Cardiac muscle cell (in vitro differentiated cells and primary cell): ENCODE measurements around the gene ERF. TPM values are rescaled to one million over a fixed set of nuclear protein-coding genes. Genes with fewer than 3 reads are reported as not detected.
A peak's percentile ranks its signal among the peaks of the same experiment; 100 is the strongest.

Experiments
- DNase-seq, 2 donors: peaks; one replicate each; pipeline versions ENCODE4 v3.0.0 to v3.0.0-alpha.2; 2010 to 2017; ENCODE audit warnings: low read depth in 1 of 2, low spot score in 1 of 2
- H3K27ac ChIP-seq: fragments of 200-600 bp; sonication (generic); 2 replicates; pipeline ENCODE4 v1.5.1; 2016
- H3K27me3 ChIP-seq: fragments of 200-600 bp; sonication (generic); 2 replicates; pipeline ENCODE4 v1.6.0; 2016; ENCODE audit warnings: control low read depth
- H3K36me3 ChIP-seq: fragments of 200-600 bp; sonication (generic); 2 replicates; pipeline ENCODE4 v1.5.1; 2016; ENCODE audit warnings: control low read depth
- H3K4me1 ChIP-seq: fragments of 200-600 bp; sonication (generic); 2 replicates; pipeline ENCODE4 v1.8.1; 2017; ENCODE audit warnings: low read depth, mild to moderate bottlenecking, mixed run types
- H3K4me3 ChIP-seq: fragments of 200-600 bp; sonication (generic); 2 replicates; pipeline ENCODE4 v1.5.1; 2016; ENCODE audit warnings: mild to moderate bottlenecking
- H3K9me3 ChIP-seq: fragments of 200-600 bp; sonication (generic); 2 replicates; pipeline ENCODE4 v1.5.1; 2017; ENCODE audit warnings: low read depth, mild to moderate bottlenecking, control low read depth
- CTCF ChIP-seq: IDR thresholded peaks from 2 replicates; pipeline ENCODE4 v1.5.1; 2012; ENCODE audit warnings: low read depth, mild to moderate bottlenecking, low read length
- polyA plus RNA-seq: library from polyadenylated mRNA; unstranded; fragments of >200 nt; fragmentation: Nextera tagmentation; extraction: Ambion mirVana; gene quantifications from 2 replicates; pipeline ENCODE4 v1.2.1, GENCODE V29; 2016
- total RNA-seq: library from RNA; depleted of rRNA; stranded (reverse); fragments of >200 nt; gene quantifications from 2 replicates; pipeline ENCODE4 v1.2.3, GENCODE V29; 2016

The ERF gene
- total and polyA plus RNA-seq, 2 experiments from 2014 or later, result 25.1 to 108 TPM

- peak; percentile 85 to 88 for DNase-seq
- peak overlapping the region; percentile 44 for H3K4me3 ChIP-seq
- no peak for TF ChIP-seq CTCF
These were observed 29.2 kb upstream of the ERF start for GRCh38 chr19:42284066-42284501.

DNA sequence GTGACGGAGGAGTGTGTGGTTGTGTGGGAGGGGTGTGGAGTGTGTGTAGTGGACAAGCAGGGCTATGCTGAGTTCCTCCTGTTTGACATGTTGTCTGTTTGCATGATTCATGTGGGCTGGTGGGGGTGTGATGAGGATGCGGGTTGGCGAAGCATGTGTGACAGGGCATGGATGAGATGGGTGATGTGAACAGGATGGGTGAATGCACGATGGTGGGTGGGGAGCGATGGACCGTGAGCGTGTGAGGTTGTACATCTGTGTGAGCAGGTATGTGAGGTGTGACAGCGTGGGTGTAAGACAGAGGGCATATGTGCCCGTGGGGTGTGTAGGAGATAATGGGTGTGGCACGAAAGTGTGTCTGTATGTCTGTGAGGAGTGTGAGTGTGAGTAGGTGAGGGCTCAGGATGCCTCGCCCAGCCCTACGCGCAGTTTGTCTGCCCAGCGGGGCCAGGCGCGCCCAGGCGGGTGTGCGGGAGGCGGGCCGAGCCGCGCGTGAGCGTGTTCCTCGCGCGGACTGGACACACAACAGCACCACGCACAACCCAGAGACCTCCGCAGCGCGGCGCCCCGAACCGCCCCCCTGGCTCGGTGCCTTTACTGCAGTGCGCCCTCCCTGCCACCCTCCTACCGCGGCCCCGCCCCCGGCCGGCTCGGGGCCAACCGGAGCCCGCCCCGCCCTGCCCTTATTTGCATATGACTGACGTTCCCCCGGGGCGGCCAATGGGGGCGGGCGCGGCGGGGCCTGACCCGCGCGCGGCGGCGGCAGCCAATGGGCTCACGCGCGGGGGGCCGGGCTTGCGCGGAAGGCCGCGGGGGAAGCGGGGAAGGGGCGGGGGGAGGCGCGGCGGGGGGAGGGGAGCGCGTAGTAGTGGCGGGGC, 28.5 kb upstream of the ERF start:
- Histone ChIP-seq H3K4me1 (peaks cover 41% of the 10 kb centered on the region), H3K9me3 (no peaks in the 10 kb centered on the region), H3K36me3 (peaks cover 12% of the 10 kb centered on the region), H3K27me3 (no peaks in the 10 kb centered on the region), H3K4me3 (peak overlapping the region; percentile 44), H3K27ac (peak overlapping the region; percentile 94)
- DNase-seq, result peak; percentile 97
- TF ChIP-seq CTCF, result no peak

More at GRCh38 chr19:42284066-42284501, 29.2 kb upstream of the ERF start:
- Histone ChIP-seq H3K4me1 (peaks cover 35% of the 10 kb centered on the region), H3K36me3 (peaks cover 16% of the 10 kb centered on the region), H3K27ac (peak overlapping the region; percentile 94), H3K9me3 (no peaks in the 10 kb centered on the region), H3K27me3 (no peaks in the 10 kb centered on the region)

- Histone ChIP-seq H3K9me3 (no peaks in the 10 kb centered on the region), H3K27me3 (no peaks in the 10 kb centered on the region), H3K27ac (peak overlapping the region; percentile 81), H3K4me1 (peaks cover 46% of the 10 kb centered on the region), H3K36me3 (peaks cover 6% of the 10 kb centered on the region), H3K4me3 (no peak overlapping the region)
- TF ChIP-seq CTCF, result no peak
- DNase-seq, result no peak
These were observed 27.9 kb upstream of the ERF start for GRCh38 chr19:42282819-42283187.

- TF ChIP-seq CTCF, result no peak
- no peaks in the 10 kb centered on the region for H3K9me3 ChIP-seq
- peaks cover 52% of the 10 kb centered on the region for H3K4me1 ChIP-seq
- no peaks in the 10 kb centered on the region for H3K27me3 ChIP-seq
- H3K27ac ChIP-seq, result peak overlapping the region; percentile 81
- peaks cover under 1% of the 10 kb centered on the region for H3K36me3 ChIP-seq
- H3K4me3 ChIP-seq, result peak overlapping the region; percentile 91
- peak in 1 of 2 donors; percentile 56 for DNase-seq
These were observed 27.2 kb upstream of the ERF start for GRCh38 chr19:42281827-42282762.

DNA sequence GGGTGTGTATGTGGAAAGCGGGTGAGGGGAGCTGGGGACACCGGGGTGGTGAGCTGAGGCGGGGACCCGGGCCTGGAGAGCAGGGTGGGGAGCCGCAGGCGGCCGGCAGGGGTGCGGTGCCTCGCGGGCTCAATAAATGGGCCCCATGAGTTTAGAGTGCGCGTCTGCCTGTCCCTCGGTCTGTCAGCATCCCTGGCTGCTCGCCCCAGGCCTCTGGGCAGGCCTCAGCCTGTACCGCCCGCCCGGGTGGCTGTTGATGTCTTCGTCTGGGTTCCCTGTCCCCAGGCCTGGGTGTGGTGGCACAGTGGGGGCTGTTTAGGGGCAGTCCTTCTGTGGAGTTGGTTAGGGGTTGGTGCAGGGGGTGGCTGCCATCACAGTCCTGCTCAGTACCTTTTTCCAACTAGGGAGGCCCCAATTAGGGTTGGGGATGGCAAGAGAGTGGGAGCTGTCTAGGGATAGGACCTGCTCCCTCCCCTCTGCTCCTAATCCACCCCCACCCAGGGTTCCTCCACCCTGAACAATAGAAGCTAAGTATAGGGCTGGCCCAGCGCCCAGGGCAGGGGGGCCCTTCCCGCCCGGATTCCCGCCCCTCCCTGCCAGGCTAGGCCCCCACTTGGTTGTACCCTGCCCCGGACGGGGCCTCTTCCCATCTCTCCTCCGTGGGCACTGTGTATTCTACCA, 26.4 kb upstream of the ERF start:
- DNase-seq, result peak; percentile 30 to 47
- Histone ChIP-seq H3K36me3 (no peaks in the 10 kb centered on the region), H3K4me1 (peaks cover 52% of the 10 kb centered on the region), H3K9me3 (no peaks in the 10 kb centered on the region), H3K27ac (peak overlapping the region; percentile 81), H3K27me3 (no peaks in the 10 kb centered on the region), H3K4me3 (peak overlapping the region; percentile 91)
- TF ChIP-seq CTCF, result no peak
